Measurements from ENCODE around the gene FAM204A.

Gene FAM204A

DNA sequence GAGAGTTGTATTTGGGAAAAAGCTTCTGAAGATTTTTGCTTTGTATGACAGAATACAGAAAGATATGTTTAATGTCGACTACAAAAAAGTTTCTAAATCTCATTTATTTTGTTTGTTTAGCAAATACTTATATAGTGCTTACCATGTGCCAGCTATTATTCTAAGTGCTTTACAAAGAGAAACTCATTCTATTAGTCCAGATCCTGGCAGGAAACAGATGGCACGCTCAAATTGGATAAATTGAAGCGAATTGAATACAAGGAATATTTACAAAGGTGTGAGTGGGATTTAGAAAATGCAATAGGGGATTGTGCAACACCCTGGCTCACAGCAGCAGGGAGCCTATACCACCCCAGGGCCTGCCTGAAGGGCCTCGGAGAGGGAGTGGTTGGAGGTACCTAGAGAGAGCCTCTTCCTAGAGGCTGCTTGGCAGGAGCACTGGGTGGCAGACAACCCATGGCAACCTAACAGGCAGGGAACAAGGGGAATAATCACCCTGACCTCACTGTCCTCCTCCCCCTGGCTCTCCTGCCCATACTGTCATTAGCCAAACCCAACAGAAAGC, 27.6 kb upstream of the FAM204A start:
- no peaks in the 10 kb centered on the region for H3K79me2 ChIP-seq (ENCODE audit: insufficient read depth, low read length)
- H3K4me1 ChIP-seq (ENCODE audit: insufficient read depth, low read length), result no peaks in the 10 kb centered on the region
- no peaks in the 10 kb centered on the region for H4K20me1 ChIP-seq (ENCODE audit: insufficient read depth, low read length)
- TF ChIP-seq, protein P1, sequence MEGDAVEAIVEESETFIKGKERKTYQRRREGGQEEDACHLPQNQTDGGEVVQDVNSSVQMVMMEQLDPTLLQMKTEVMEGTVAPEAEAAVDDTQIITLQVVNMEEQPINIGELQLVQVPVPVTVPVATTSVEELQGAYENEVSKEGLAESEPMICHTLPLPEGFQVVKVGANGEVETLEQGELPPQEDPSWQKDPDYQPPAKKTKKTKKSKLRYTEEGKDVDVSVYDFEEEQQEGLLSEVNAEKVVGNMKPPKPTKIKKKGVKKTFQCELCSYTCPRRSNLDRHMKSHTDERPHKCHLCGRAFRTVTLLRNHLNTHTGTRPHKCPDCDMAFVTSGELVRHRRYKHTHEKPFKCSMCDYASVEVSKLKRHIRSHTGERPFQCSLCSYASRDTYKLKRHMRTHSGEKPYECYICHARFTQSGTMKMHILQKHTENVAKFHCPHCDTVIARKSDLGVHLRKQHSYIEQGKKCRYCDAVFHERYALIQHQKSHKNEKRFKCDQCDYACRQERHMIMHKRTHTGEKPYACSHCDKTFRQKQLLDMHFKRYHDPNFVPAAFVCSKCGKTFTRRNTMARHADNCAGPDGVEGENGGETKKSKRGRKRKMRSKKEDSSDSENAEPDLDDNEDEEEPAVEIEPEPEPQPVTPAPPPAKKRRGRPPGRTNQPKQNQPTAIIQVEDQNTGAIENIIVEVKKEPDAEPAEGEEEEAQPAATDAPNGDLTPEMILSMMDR (IDR thresholded peaks at IDR 0.05; ENCODE audit: borderline replicate concordance, extremely low read depth, low read length, poor library complexity, severe bottlenecking), result no peak
- no peak for TF ChIP-seq EZH2 (IDR thresholded peaks at IDR 0.05; ENCODE audit: borderline replicate concordance, low read depth, low read length, severe bottlenecking)
- H3K9me3 ChIP-seq (ENCODE audit: insufficient read depth, low read length, severe bottlenecking), result peaks cover 4% of the 10 kb centered on the region
- ATAC-seq (ENCODE audit: insufficient read depth, low read depth) (no peak), DNase-seq (no peak)
- H3K4me2 ChIP-seq (ENCODE audit: insufficient read depth, low read length), result no peak overlapping the region
- H3K9ac ChIP-seq (ENCODE audit: low read depth, low read length), result no peak overlapping the region
- H3K27ac ChIP-seq (ENCODE audit: low read length), result no peak overlapping the region
- H3K27me3 ChIP-seq (ENCODE audit: insufficient read depth, low read length, poor library complexity), result peaks cover 15% of the 10 kb centered on the region
- no peak overlapping the region for H3K4me3 ChIP-seq (ENCODE audit: low read depth in 1 of 2, low read length in 2 of 2)
- H3K36me3 ChIP-seq (ENCODE audit: insufficient read depth, low read length), result no peaks in the 10 kb centered on the region
- no peak overlapping the region for H2AFZ ChIP-seq (ENCODE audit: low read depth, low read length)

- H4K20me1 ChIP-seq (ENCODE audit: insufficient read depth, low read length), result no peaks in the 10 kb centered on the region
- no peaks in the 10 kb centered on the region for H3K4me1 ChIP-seq (ENCODE audit: insufficient read depth, low read length)
- no peak overlapping the region for H3K27ac ChIP-seq (ENCODE audit: low read length)
- H3K9ac ChIP-seq (ENCODE audit: low read depth, low read length), result no peak overlapping the region
- no peak overlapping the region for H3K4me2 ChIP-seq (ENCODE audit: insufficient read depth, low read length)
- no peak overlapping the region for H2AFZ ChIP-seq (ENCODE audit: low read depth, low read length)
- H3K4me3 ChIP-seq (ENCODE audit: low read depth in 1 of 2, low read length in 2 of 2), result no peak overlapping the region
- no peaks in the 10 kb centered on the region for H3K36me3 ChIP-seq (ENCODE audit: insufficient read depth, low read length)
- peaks cover 19% of the 10 kb centered on the region for H3K27me3 ChIP-seq (ENCODE audit: insufficient read depth, low read length, poor library complexity)
- DNase-seq (no peak), ATAC-seq (ENCODE audit: insufficient read depth, low read depth) (no peak)
- H3K9me3 ChIP-seq (ENCODE audit: insufficient read depth, low read length, severe bottlenecking), result peaks cover 4% of the 10 kb centered on the region
- no peaks in the 10 kb centered on the region for H3K79me2 ChIP-seq (ENCODE audit: insufficient read depth, low read length)
- no peak for TF ChIP-seq EZH2 (IDR thresholded peaks at IDR 0.05; ENCODE audit: borderline replicate concordance, low read depth, low read length, severe bottlenecking)
- TF ChIP-seq, protein P1 (IDR thresholded peaks at IDR 0.05; ENCODE audit: borderline replicate concordance, extremely low read depth, low read length, poor library complexity, severe bottlenecking), result no peak
These were observed 23.6 kb upstream of the FAM204A start for GRCh38 chr10:118365702-118366101.

DNA sequence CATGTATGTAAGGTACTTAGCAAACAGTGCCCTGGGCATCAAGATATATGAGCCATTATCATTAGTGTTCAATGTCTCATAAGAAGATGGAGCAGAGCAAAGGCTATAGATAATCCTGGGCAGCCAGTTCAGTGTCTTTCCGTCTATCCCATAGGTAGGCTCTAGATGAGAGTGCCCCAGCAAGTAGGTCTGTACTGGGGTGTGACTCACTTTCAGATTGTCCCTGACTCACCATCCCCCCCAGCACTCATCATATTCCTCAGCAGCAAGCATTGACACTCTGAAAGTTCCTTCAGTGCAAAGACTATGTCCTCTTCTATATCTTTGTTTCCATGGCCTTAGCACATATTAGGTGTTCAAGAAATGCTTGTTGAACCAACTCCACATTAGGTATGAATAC, 20.0 kb upstream of the FAM204A start:
- Histone ChIP-seq H3K9ac (ENCODE audit: low read depth, low read length) (no peak overlapping the region), H3K4me2 (ENCODE audit: insufficient read depth, low read length) (no peak overlapping the region), H3K27me3 (ENCODE audit: insufficient read depth, low read length, poor library complexity) (peaks cover 16% of the 10 kb centered on the region), H3K79me2 (ENCODE audit: insufficient read depth, low read length) (no peaks in the 10 kb centered on the region), H3K36me3 (ENCODE audit: insufficient read depth, low read length) (no peaks in the 10 kb centered on the region), H4K20me1 (ENCODE audit: insufficient read depth, low read length) (no peaks in the 10 kb centered on the region), H3K4me1 (ENCODE audit: insufficient read depth, low read length) (no peaks in the 10 kb centered on the region), H2AFZ (ENCODE audit: low read depth, low read length) (no peak overlapping the region), H3K9me3 (ENCODE audit: insufficient read depth, low read length, severe bottlenecking) (peaks cover 4% of the 10 kb centered on the region), H3K4me3 (ENCODE audit: low read depth in 1 of 2, low read length in 2 of 2) (no peak overlapping the region), H3K27ac (ENCODE audit: low read length) (no peak overlapping the region)
- no peak for TF ChIP-seq EZH2 (IDR thresholded peaks at IDR 0.05; ENCODE audit: borderline replicate concordance, low read depth, low read length, severe bottlenecking)
- TF ChIP-seq, protein P1 (IDR thresholded peaks at IDR 0.05; ENCODE audit: borderline replicate concordance, extremely low read depth, low read length, poor library complexity, severe bottlenecking), result no peak
- DNase-seq, result no peak
- no peak for ATAC-seq (ENCODE audit: insufficient read depth, low read depth)
